Epidermal melanocyte (primary cell): ENCODE measurements around the gene CHMP6.

ENCODE experiments used
- DNase-seq: peaks from one replicate; pipeline ENCODE4 v3.0.0; 2011; ENCODE audit warnings: low spot score; ENCODE audit not compliant: insufficient read length

The CHMP6 gene

GRCh38 chr17:80992077-80992947 lies 671 bp downstream of the CHMP6 start:
- DNase-seq, result peak; percentile 32

GRCh38 chr17:80992948-80993624 lies 1.4 kb downstream of the CHMP6 start:
- DNase-seq, result no peak

GRCh38 chr17:80995131-80995530 lies 3.5 kb downstream of the CHMP6 start:
- DNase-seq, result peak; percentile 4

- DNase-seq, result peak; percentile 13
These were observed 5.0 kb downstream of the CHMP6 start for GRCh38 chr17:80996422-80997305.

- no peak for DNase-seq
These were observed 5.9 kb downstream of the CHMP6 start for GRCh38 chr17:80997424-80998117.

GRCh38 chr17:80998118-80998747 lies 6.6 kb downstream of the CHMP6 start:
- DNase-seq, result no peak

- DNase-seq, result peak; percentile 12
These were observed 7.3 kb downstream of the CHMP6 start for GRCh38 chr17:80998748-80999535.

GRCh38 chr17:80999536-81000333 lies 8.1 kb downstream of the CHMP6 start:
- no peak for DNase-seq

GRCh38 chr17:81000334-81000630 lies 8.6 kb downstream of the CHMP6 start:
- DNase-seq, result no peak

- DNase-seq, result no peak
These were observed 9.2 kb downstream of the CHMP6 start for GRCh38 chr17:81000631-81001357.

- DNase-seq, result no peak
These were observed 10.4 kb downstream of the CHMP6 start for GRCh38 chr17:81002013-81002384.

- DNase-seq, result peak; percentile 70
These were observed 11.0 kb downstream of the CHMP6 start for GRCh38 chr17:81002409-81003361.

GRCh38 chr17:81003711-81004475 lies 12.3 kb downstream of the CHMP6 start:
- peak; percentile 30 for DNase-seq

- DNase-seq, result peak; percentile 13
These were observed 15.2 kb downstream of the CHMP6 start for GRCh38 chr17:81006891-81007290.

GRCh38 chr17:81008140-81008539 lies 16.5 kb downstream of the CHMP6 start:
- peak; percentile 11 for DNase-seq

GRCh38 chr17:81009136-81009535 lies 17.5 kb downstream of the CHMP6 start:
- DNase-seq, result no peak

GRCh38 chr17:81010935-81011334 lies 19.3 kb downstream of the CHMP6 start:
- peak; percentile 15 for DNase-seq
